ENCODE data around the gene RNF135.

Gene RNF135

GRCh38 chr17:30981531-30982519 is 11.0 kb downstream of the RNF135 start:
- TF ChIP-seq, protein P1, sequence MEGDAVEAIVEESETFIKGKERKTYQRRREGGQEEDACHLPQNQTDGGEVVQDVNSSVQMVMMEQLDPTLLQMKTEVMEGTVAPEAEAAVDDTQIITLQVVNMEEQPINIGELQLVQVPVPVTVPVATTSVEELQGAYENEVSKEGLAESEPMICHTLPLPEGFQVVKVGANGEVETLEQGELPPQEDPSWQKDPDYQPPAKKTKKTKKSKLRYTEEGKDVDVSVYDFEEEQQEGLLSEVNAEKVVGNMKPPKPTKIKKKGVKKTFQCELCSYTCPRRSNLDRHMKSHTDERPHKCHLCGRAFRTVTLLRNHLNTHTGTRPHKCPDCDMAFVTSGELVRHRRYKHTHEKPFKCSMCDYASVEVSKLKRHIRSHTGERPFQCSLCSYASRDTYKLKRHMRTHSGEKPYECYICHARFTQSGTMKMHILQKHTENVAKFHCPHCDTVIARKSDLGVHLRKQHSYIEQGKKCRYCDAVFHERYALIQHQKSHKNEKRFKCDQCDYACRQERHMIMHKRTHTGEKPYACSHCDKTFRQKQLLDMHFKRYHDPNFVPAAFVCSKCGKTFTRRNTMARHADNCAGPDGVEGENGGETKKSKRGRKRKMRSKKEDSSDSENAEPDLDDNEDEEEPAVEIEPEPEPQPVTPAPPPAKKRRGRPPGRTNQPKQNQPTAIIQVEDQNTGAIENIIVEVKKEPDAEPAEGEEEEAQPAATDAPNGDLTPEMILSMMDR (IDR thresholded peaks at IDR 0.05; ENCODE audit: low read depth, low read length), result no peak
- TF ChIP-seq MYC (IDR thresholded peaks at IDR 0.05; ENCODE audit: low read depth, low read length) (no peak), MAX (IDR thresholded peaks at IDR 0.05; ENCODE audit: low read depth, low read length) (no peak), POLR2A (IDR thresholded peaks at IDR 0.05; ENCODE audit: extremely low read depth, insufficient read length) (no peak)
- DNase-seq (ENCODE audit: low read depth), result no peak
- no peak overlapping the region for H3K4me3 ChIP-seq (ENCODE audit: low read depth, low read length)

- DNase-seq (ENCODE audit: low read depth), result no peak
- TF ChIP-seq MAX (IDR thresholded peaks at IDR 0.05; ENCODE audit: low read depth, low read length) (no peak), MYC (IDR thresholded peaks at IDR 0.05; ENCODE audit: low read depth, low read length) (no peak), POLR2A (IDR thresholded peaks at IDR 0.05; ENCODE audit: extremely low read depth, insufficient read length) (no peak)
- TF ChIP-seq, protein P1 (IDR thresholded peaks at IDR 0.05; ENCODE audit: low read depth, low read length), result no peak
- H3K4me3 ChIP-seq (ENCODE audit: low read depth, low read length), result no peak overlapping the region
Observed at GRCh38 chr17:30982855-30983254, 12.0 kb downstream of the RNF135 start.

GRCh38 chr17:30990458-30990857 is 19.6 kb downstream of the RNF135 start:
- DNase-seq (ENCODE audit: low read depth), result no peak
- TF ChIP-seq, protein P1 (IDR thresholded peaks at IDR 0.05; ENCODE audit: low read depth, low read length), result no peak
- TF ChIP-seq POLR2A (IDR thresholded peaks at IDR 0.05; ENCODE audit: extremely low read depth, insufficient read length), result no peak
- TF ChIP-seq MYC (IDR thresholded peaks at IDR 0.05; ENCODE audit: low read depth, low read length), result no peak
- TF ChIP-seq MAX (IDR thresholded peaks at IDR 0.05; ENCODE audit: low read depth, low read length), result no peak
- no peak overlapping the region for H3K4me3 ChIP-seq (ENCODE audit: low read depth, low read length)

DNA sequence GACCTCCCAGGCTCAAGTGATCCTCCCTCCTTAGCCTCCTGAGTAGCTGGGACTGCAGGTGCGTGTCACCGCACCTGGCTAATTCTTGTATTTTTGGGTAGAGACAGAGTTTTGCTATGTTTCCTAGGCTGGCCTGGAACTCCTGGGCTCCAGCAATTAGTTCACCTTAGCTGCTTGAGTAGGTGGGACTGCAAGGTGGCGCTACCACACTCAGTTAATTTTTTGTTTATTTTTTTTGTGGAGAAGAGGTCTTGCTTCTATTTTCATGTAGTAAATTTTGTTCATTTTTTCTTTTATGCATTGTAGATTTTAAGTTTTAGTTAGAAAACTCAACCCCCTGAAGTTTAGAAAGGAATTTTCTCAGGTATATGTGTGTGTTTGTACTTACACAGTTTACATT is 21.7 kb downstream of the RNF135 start:
- TF ChIP-seq, protein P1 (IDR thresholded peaks at IDR 0.05; ENCODE audit: low read depth, low read length), result no peak
- no peak for TF ChIP-seq MYC (IDR thresholded peaks at IDR 0.05; ENCODE audit: low read depth, low read length)
- TF ChIP-seq MAX (IDR thresholded peaks at IDR 0.05; ENCODE audit: low read depth, low read length), result no peak
- no peak for TF ChIP-seq POLR2A (IDR thresholded peaks at IDR 0.05; ENCODE audit: extremely low read depth, insufficient read length)
- H3K4me3 ChIP-seq (ENCODE audit: low read depth, low read length), result no peak overlapping the region
- DNase-seq (ENCODE audit: low read depth), result no peak

GRCh38 chr17:30995347-30995746 is 24.5 kb downstream of the RNF135 start:
- no peak overlapping the region for H3K4me3 ChIP-seq (ENCODE audit: low read depth, low read length)
- TF ChIP-seq MAX (IDR thresholded peaks at IDR 0.05; ENCODE audit: low read depth, low read length), result no peak
- no peak for TF ChIP-seq MYC (IDR thresholded peaks at IDR 0.05; ENCODE audit: low read depth, low read length)
- no peak for TF ChIP-seq POLR2A (IDR thresholded peaks at IDR 0.05; ENCODE audit: extremely low read depth, insufficient read length)
- TF ChIP-seq, protein P1 (IDR thresholded peaks at IDR 0.05; ENCODE audit: low read depth, low read length), result no peak
- no peak for DNase-seq (ENCODE audit: low read depth)
